IPS-NIHi7 (cell line): Measurements from ENCODE around the gene LY9.

Experiments used
- DNase-seq: peaks from one replicate; pipeline ENCODE4 v3.0.0; 2012; ENCODE audit warnings: mixed read lengths; ENCODE audit errors: extremely low spot score

Gene LY9

DNA sequence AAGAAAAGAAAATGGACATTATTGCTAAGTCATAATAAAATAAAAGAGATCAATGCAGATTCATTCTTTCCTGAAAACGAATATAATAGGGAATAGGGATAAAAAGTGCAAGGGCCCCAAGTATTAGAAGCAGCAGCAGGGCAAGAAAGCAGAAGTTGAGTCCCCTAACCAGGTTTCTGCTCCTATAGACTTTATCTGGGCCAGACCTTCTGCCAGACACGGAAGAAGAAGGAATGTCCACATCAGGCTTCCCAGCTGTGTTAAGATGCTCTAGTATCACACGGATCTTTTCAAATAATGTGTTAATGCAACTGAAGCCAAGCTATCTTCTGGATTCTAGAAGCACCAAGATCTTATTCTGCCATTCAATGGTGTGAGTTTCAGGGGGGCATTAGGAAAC lies 39.8 kb downstream of the LY9 start:
- no peak for DNase-seq

DNA sequence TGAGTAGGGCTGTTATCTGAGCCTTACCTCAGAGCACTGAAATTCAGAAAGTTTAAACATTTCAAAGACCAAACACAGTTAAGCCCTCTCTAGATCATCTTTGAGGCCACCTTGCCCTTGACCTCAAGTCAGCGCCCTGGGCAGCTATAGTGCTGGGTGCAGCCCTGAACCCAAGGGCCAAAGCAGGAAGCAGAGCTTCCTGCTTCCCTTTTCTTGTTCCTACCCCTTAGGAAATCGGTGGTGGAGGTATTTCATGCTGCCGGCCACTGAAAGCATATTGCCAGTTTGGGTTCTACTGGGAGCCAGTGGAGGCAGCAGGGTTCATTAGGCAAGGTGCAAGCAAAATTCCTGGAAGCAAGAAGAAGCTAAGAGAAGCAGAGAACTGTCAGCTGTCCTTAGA lies 40.6 kb downstream of the LY9 start:
- DNase-seq, result no peak

GRCh38 chr1:160836981-160837557 lies 41.1 kb downstream of the LY9 start:
- DNase-seq, result no peak

GRCh38 chr1:160837558-160838205 lies 41.7 kb downstream of the LY9 start:
- DNase-seq, result no peak

- DNase-seq, result no peak
Observed at GRCh38 chr1:160838888-160839287, 42.9 kb downstream of the LY9 start.

- no peak for DNase-seq
Observed at GRCh38 chr1:160839746-160840145, 43.8 kb downstream of the LY9 start.

DNA sequence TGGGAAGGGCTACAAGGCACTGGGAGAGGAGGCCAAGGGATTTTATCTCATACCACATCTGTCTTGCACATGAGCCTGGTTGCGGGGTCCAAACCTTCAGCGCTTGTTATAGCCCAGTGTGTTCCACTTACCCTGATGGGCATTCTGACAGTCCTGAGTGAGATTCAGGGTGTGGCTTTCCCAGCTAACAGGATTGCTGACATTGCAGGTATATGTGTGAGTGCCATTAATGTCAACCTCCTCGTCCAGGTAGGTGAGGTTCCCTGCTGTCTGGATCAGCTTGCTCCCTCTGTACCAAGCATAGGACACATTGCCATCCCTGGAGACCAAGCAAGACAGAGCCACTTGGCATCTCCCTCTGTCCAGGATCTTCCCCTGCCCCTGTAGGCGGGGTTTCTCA lies 45.1 kb downstream of the LY9 start:
- no peak for DNase-seq

DNA sequence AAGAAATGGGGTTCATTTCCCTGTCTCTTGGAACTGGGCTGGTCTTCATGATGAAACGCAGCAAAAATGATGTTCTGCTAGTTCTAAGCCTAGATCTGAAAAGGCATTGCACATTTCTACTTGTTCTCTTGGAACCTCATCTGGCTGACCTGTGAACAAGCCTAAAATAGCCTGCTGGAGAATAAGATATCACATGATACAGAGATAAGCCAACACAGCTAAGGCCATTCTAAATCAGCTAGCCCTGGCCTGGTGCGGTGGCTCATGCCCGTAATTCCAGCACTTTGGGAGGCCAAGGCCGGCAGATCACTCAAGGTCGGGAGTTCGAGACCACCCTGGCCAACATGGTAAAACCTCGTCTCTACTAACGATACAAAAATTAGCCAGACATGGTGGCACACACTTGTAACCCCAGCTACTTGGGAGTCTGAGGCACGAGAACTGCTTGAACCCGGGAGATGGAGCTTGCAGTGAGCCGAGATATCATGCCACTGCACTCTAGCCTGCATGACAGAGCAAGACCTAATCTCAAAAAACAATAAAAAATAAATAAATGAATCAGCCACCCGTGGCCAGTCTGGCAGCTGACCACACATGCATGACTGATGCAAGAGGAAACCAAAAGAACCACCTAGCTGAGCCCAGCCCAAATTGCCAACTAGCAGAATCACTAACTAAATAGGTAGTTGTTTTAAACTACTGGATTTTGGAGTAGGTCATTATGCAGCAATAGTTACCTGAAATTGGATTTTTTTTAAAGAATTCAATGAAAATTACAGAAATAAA lies 48.7 kb downstream of the LY9 start:
- DNase-seq, result no peak

DNA sequence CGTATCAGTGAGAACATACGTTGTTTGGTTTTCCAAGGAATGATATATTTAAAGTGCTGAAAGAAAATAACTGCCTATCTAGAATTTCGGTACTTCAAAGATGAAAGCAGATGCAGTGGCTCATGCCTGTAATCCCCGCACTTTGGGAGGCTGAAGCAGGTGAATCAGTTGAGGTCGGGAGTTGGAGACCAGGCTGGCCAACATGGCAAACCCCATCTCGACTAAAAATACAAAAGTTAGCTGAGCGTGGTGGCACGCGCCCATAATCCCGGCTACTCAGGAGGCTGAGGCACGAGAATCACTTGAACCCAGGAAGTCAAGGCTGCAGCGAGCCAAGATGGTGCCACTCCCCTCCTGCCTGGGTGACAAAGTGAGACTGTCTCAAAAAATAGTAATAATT lies 50.3 kb downstream of the LY9 start:
- DNase-seq, result no peak

GRCh38 chr1:160850541-160850940 lies 54.6 kb downstream of the LY9 start:
- DNase-seq, result no peak

- no peak for DNase-seq
Observed at GRCh38 chr1:160850993-160851392, 55.0 kb downstream of the LY9 start.

- no peak for DNase-seq
Observed at GRCh38 chr1:160853014-160853413, 57.0 kb downstream of the LY9 start.

GRCh38 chr1:160853754-160854153 lies 57.8 kb downstream of the LY9 start:
- no peak for DNase-seq

DNA sequence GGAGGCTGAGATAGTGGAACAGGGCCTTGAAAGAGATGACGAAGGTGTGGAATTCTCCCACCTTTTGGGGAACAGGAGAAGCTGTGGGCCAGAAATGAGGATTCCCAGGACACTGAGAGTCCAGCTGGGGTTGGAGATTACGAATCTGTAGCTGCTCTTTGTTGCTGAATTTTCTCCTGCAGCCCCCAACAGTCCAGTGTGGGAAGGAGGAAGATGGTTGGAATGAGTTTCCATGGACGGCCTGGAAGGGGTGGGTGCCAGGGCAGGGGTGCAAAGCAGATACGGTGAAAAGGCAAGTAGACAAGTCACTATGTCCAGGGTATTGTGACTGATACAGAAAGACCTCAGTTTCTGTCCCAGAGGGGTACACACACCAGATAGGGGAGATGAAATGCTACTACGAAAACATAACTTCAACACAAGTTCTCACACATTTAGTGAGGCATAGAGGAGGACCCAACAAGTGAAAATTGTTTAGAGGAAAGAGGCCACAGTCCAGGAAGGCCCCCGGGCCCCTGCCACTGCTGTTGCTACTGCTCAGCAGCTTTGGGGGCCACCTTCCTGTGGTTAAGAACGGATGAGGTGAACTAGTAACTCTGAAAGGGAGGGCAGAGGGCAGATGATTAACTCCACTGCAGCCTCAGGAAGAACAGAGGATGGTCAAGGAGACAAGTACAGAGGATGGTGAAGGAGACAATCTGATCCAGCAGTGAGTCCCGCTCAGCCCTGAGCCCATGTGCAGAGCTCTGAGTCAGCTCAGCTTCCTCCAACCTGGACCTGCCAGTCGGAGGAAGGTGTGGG lies 59.4 kb downstream of the LY9 start:
- peak; percentile 7 for DNase-seq

- no peak for DNase-seq
Observed at GRCh38 chr1:160858097-160858496, 62.1 kb downstream of the LY9 start.

- DNase-seq, result no peak
Observed at GRCh38 chr1:160858507-160858906, 62.5 kb downstream of the LY9 start.

DNA sequence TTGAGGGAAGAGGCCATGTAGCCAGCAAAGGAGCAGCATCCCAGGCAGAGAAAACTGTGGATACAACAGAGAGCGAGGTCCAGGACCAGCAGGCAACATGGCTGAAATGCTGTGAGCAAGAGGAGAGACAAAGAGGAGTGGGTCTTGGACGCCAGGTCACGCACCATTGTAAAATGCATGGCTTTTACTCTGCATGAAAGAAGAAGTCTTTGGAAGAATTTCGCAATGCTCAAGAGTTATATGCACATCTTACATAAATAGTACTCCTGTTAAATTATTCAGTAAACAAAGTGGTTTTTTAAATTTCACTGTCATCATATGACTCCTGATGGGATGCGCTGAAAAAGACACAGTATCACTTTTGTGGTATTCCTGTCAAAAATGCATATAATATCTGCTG lies 63.2 kb downstream of the LY9 start:
- no peak for DNase-seq

GRCh38 chr1:160860840-160861505 lies 65.0 kb downstream of the LY9 start:
- no peak for DNase-seq

- peak; percentile 66 for DNase-seq
Observed at GRCh38 chr1:160862203-160863060, 66.5 kb downstream of the LY9 start, which contains the start of gene CD244. TSS of gene CD244 (minus strand) at chr1:160862887. CDS start at chr1:160862677, 210 bp downstream.

DNA sequence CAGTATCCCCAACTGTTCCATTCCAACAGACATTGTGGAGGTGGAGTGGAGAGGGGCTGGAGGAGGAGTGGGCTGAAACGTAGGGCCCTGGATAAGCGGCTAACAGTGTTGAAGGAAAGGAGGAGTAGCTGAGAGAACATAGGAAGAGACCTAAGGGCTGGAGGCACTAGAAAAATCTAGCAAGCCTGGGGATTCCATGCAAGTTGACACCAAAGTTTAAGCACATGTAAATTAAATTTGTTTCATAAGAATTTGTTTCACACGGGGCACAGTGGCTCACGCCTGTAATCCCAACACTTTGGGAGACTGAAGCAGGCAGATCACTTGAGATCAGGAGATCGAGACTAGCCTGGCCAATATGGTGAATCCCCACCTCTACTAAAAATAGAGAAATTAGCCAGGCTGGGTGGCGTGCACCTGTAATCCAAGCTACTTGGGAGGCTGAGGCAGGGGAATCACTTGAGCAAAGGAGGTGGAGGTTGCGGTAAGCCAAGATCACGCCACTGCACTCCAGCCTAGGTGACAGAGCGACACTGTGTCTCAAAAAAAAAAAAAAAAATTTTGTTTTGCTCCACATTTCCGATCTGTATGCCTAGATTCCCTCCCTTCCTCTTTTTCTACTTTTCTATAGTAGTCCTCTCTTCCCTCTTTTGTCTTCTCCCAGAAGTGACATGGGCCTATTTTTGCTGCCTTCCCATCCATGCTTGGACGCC lies 67.2 kb downstream of the LY9 start:
- peak; percentile 10 for DNase-seq
